Bladder microvascular endothelial cell (primary cell): ENCODE measurements around the gene MSL2. TPM values are rescaled to one million over a fixed set of nuclear protein-coding genes. Genes with fewer than 3 reads are reported as not detected.

ENCODE experiments used
- total RNA-seq: library from RNA; depleted of rRNA; stranded (reverse); fragments of >200 nt; gene quantifications from 2 replicates; pipeline ENCODE4 v1.2.3, GENCODE V29; 2014

Gene MSL2, protein sequence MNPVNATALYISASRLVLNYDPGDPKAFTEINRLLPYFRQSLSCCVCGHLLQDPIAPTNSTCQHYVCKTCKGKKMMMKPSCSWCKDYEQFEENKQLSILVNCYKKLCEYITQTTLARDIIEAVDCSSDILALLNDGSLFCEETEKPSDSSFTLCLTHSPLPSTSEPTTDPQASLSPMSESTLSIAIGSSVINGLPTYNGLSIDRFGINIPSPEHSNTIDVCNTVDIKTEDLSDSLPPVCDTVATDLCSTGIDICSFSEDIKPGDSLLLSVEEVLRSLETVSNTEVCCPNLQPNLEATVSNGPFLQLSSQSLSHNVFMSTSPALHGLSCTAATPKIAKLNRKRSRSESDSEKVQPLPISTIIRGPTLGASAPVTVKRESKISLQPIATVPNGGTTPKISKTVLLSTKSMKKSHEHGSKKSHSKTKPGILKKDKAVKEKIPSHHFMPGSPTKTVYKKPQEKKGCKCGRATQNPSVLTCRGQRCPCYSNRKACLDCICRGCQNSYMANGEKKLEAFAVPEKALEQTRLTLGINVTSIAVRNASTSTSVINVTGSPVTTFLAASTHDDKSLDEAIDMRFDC
- 7.6 and 14.1 TPM in 2 replicates for total RNA-seq

GRCh38 chr3:136196064-136196400, at the start of gene MSL2:
TSS of gene MSL2 (minus strand) at chr3:136196335. CDS start at chr3:136195113, 1,222 bp downstream.

Other genes with a start within 250 kb of the MSL2 start
- 7.0 and 7.1 TPM in 2 replicates for gene PPP2R3A, start 230.6 kb downstream of the MSL2 start, total RNA-seq
- gene PCCB, start 54.0 kb upstream of the MSL2 start, total RNA-seq = 33.0 and 51.8 TPM in 2 replicates